Neural progenitor cell (in vitro differentiated cells): ENCODE data around the gene GAS6. TPM values are rescaled to one million over a fixed set of nuclear protein-coding genes. Genes with fewer than 3 reads are reported as not detected.
"Not testable (repeated sequence)": the region's sequence is repeated elsewhere in the genome, so short reads cannot be mapped to it uniquely, and the experiment has no call there.

Experiments used
- DNase-seq: peaks from one replicate; pipeline ENCODE4 v3.0.0-alpha.2; 2016; ENCODE audit warnings: low spot score
- H2AFZ ChIP-seq: fragments of 200-600 bp; sonication (generic); replicated peaks from 2 replicates; pipeline ENCODE4 v1.6.1; 2016; ENCODE audit warnings: antibody characterized with exemption
- H3F3A ChIP-seq: fragments of 200-600 bp; sonication (generic); 2 replicates; pipeline ENCODE4 v1.6.1; 2016; ENCODE audit warnings: antibody characterized with exemption, low read depth
- H3K27ac ChIP-seq: fragments of 200-600 bp; sonication (generic); 2 replicates; pipeline ENCODE4 v1.5.1; 2016; ENCODE audit warnings: mild to moderate bottlenecking
- H3K27me3 ChIP-seq: fragments of 200-600 bp; sonication (generic); 2 replicates; pipeline ENCODE4 v1.6.1; 2016; ENCODE audit warnings: mild to moderate bottlenecking, moderate library complexity
- H3K36me3 ChIP-seq: fragments of 200-600 bp; sonication (generic); 2 replicates; pipeline ENCODE4 v1.5.1; 2016
- H3K4me1 ChIP-seq: fragments of 200-600 bp; sonication (generic); 2 replicates; pipeline ENCODE4 v1.6.1; 2016; ENCODE audit warnings: mixed run types
- H3K4me2 ChIP-seq: fragments of 200-600 bp; sonication (generic); 2 replicates; pipeline ENCODE4 v1.6.1; 2016
- H3K4me3 ChIP-seq: fragments of 200-600 bp; sonication (generic); 2 replicates; pipeline ENCODE4 v1.5.1; 2016
- H3K79me2 ChIP-seq: fragments of 200-600 bp; sonication (generic); 2 replicates; pipeline ENCODE4 v1.6.1; 2016; ENCODE audit warnings: low read depth
- H3K9ac ChIP-seq: fragments of 200-600 bp; sonication (generic); 2 replicates; pipeline ENCODE4 v1.6.1; 2016
- H3K9me3 ChIP-seq: fragments of 200-600 bp; sonication (generic); 2 replicates; pipeline ENCODE4 v1.5.1; 2016; ENCODE audit warnings: low read depth
- H4K20me1 ChIP-seq: fragments of 200-600 bp; sonication (generic); 2 replicates; pipeline ENCODE4 v1.6.1; 2016; ENCODE audit warnings: low read depth
- H3K27ac Mint-ChIP-seq: 3 replicates; pipeline ENCODE4 v1.8.0; 2021; ENCODE audit warnings: mixed read lengths
- H3K27me3 Mint-ChIP-seq: 2 replicates; pipeline ENCODE4 v1.8.0; 2022; ENCODE audit warnings: low read depth, mild to moderate bottlenecking, inconsistent platforms, moderate library complexity, mixed read lengths; ENCODE audit not compliant: insufficient read depth
- H3K36me3 Mint-ChIP-seq: 3 replicates; pipeline ENCODE4 v1.8.0; 2021; ENCODE audit warnings: mixed read lengths
- H3K4me1 Mint-ChIP-seq: 3 replicates; pipeline ENCODE4 v1.8.0; 2021; ENCODE audit warnings: mixed read lengths
- H3K4me3 Mint-ChIP-seq: 3 replicates; pipeline ENCODE4 v1.8.0; 2021; ENCODE audit warnings: mild to moderate bottlenecking, moderate library complexity, mixed read lengths
- H3K9me3 Mint-ChIP-seq: 3 replicates; pipeline ENCODE4 v1.8.0; 2020; ENCODE audit warnings: mixed read lengths
- CTCF ChIP-seq: fragments of 200-600 bp; sonication (generic); IDR thresholded peaks from 2 replicates; pipeline ENCODE4 v1.5.1; 2017; ENCODE audit warnings: antibody characterized with exemption, mild to moderate bottlenecking
- EZH2 ChIP-seq: fragments of 200-600 bp; sonication (generic); IDR thresholded peaks from 2 replicates; pipeline ENCODE4 v1.6.1; 2017; ENCODE audit warnings: antibody characterized with exemption, mild to moderate bottlenecking, moderate library complexity
- EZH2phosphoT487 ChIP-seq: fragments of 200-600 bp; sonication (generic); IDR thresholded peaks from 2 replicates; pipeline ENCODE4 v1.6.1; 2017; ENCODE audit warnings: antibody characterized with exemption
- total RNA-seq: library from RNA; depleted of rRNA; stranded (reverse); fragments of >200 nt; gene quantifications from 2 replicates; pipeline ENCODE4 v1.2.3, GENCODE V29; 2015; ENCODE audit warnings: low replicate concordance

Gene GAS6
- total RNA-seq, 1 donor from 2014 or later, result 12.8 TPM

GRCh38 chr13:113869263-113869662 lies 5.4 kb upstream of the GAS6 start:
- Histone ChIP-seq H3K79me2 (no peaks in the 10 kb centered on the region), H3K27ac (no peak overlapping the region), H3K4me3 (no peak overlapping the region), H3K36me3 (no peaks in the 10 kb centered on the region), H4K20me1 (no peaks in the 10 kb centered on the region), H3K9ac (no peak overlapping the region), H3K4me2 (no peak overlapping the region), H3K4me1 (peaks cover 20% of the 10 kb centered on the region), H3F3A (peaks cover 23% of the 10 kb centered on the region), H3K9me3 (no peaks in the 10 kb centered on the region), H3K27me3 (peaks cover 19% of the 10 kb centered on the region), H2AFZ (no peak overlapping the region)
- Mint-ChIP-seq H3K36me3 (peaks cover 10% of the 10 kb centered on the region), H3K4me3 (no peak overlapping the region), H3K4me1 (peaks cover 30% of the 10 kb centered on the region), H3K27me3 (peaks cover 26% of the 10 kb centered on the region), H3K27ac (no peak overlapping the region), H3K9me3 (peaks cover 33% of the 10 kb centered on the region)
- DNase-seq, result no peak
- TF ChIP-seq CTCF, result no peak
- no peak for TF ChIP-seq EZH2
- no peak for TF ChIP-seq EZH2phosphoT487

DNA sequence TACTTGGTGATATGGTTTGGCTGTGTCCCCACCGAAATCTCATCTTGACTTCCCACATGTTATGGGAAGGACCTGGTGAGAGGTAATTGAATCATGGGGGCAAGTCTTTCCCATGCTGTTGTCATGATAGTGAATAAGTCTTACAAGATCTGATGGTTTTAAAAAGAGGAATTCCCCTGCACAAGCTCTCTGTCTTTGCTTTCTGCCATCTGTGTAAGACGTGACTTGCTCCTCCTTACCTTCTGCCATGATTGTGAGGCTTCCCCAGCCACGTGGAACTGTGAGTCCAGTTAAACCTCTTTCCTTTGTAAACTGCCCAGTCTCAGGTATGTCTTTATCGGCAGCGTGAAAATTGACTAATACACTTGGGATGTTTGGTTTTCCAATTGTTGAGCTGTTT lies 4.0 kb upstream of the GAS6 start:
- H3K9me3 ChIP-seq, H3K4me3 Mint-ChIP-seq, H2AFZ ChIP-seq, H3K79me2 ChIP-seq, H3K36me3 Mint-ChIP-seq, H3K9ac ChIP-seq, H3K27ac ChIP-seq, H4K20me1 ChIP-seq, DNase-seq, H3K4me3 ChIP-seq, H3K36me3 ChIP-seq: not testable (repeated sequence)
- peak overlapping the region; percentile 16 for H3K4me2 ChIP-seq
- H3K9me3 Mint-ChIP-seq, result peaks cover 26% of the 10 kb centered on the region
- H3F3A ChIP-seq, result peaks cover 26% of the 10 kb centered on the region
- peaks cover 31% of the 10 kb centered on the region for H3K27me3 ChIP-seq
- H3K27me3 Mint-ChIP-seq, result peaks cover 26% of the 10 kb centered on the region
- peaks cover 29% of the 10 kb centered on the region for H3K4me1 Mint-ChIP-seq
- H3K4me1 ChIP-seq, result peaks cover 18% of the 10 kb centered on the region
- peak overlapping the region; percentile 84 for H3K27ac Mint-ChIP-seq

DNA sequence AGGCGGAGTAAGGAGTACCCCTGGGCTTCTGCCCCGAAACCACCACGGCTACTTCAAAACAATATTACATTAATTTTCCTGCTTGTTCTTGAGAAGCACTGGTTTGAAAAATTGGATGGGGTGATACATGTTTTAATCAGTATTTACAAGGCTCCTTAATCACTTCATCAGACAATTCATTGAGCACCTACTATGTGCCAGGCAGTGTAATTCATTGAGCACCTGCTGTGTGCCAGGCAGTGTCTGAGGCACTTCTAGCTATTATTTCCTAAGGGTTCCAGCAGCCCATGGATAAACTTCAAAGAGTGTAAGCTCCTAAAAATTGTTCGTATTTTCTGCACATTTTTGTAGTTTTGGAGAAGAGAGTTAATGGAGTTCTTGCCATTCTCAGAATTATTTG lies 1.6 kb upstream of the GAS6 start:
- H3K27ac ChIP-seq, result no peak overlapping the region
- no peaks in the 10 kb centered on the region for H3K9me3 ChIP-seq
- peaks cover 38% of the 10 kb centered on the region for H3K27me3 ChIP-seq
- peaks cover 50% of the 10 kb centered on the region for H3K4me1 Mint-ChIP-seq
- peak overlapping the region; percentile 69 for H3K4me3 Mint-ChIP-seq
- no peaks in the 10 kb centered on the region for H3K79me2 ChIP-seq
- H4K20me1 ChIP-seq, result peaks cover 9% of the 10 kb centered on the region
- no peak for DNase-seq
- H3K36me3 Mint-ChIP-seq, result peaks cover 7% of the 10 kb centered on the region
- peaks cover 34% of the 10 kb centered on the region for H3K27me3 Mint-ChIP-seq
- TF ChIP-seq EZH2phosphoT487 (no peak), EZH2 (no peak), CTCF (no peak)
- peaks cover 49% of the 10 kb centered on the region for H3F3A ChIP-seq
- H3K4me2 ChIP-seq, result no peak overlapping the region
- H3K4me1 ChIP-seq, result peaks cover 42% of the 10 kb centered on the region
- H3K36me3 ChIP-seq, result no peaks in the 10 kb centered on the region
- H3K27ac Mint-ChIP-seq, result peak overlapping the region; percentile 76
- H3K9ac ChIP-seq, result no peak overlapping the region
- no peak overlapping the region for H3K4me3 ChIP-seq
- H2AFZ ChIP-seq, result no peak overlapping the region
- peaks cover 14% of the 10 kb centered on the region for H3K9me3 Mint-ChIP-seq

- peak overlapping the region; percentile 54 for H3K4me3 ChIP-seq
- TF ChIP-seq CTCF (no peak), EZH2 (no peak), EZH2phosphoT487 (no peak)
- Mint-ChIP-seq H3K27me3 (peaks cover 38% of the 10 kb centered on the region), H3K36me3 (peaks cover 9% of the 10 kb centered on the region), H3K4me1 (peaks cover 60% of the 10 kb centered on the region), H3K4me3 (peak overlapping the region; percentile 90), H3K27ac (peak overlapping the region; percentile 62), H3K9me3 (peaks cover 11% of the 10 kb centered on the region)
- H3K9me3 ChIP-seq, result no peaks in the 10 kb centered on the region
- no peak for DNase-seq
- H3K27me3 ChIP-seq, result peaks cover 38% of the 10 kb centered on the region
- H3K79me2 ChIP-seq, result peaks cover under 1% of the 10 kb centered on the region
- H3K4me2 ChIP-seq, result peak overlapping the region; percentile 79
- H3K36me3 ChIP-seq, result no peaks in the 10 kb centered on the region
- peaks cover 60% of the 10 kb centered on the region for H3F3A ChIP-seq
- no peak overlapping the region for H3K27ac ChIP-seq
- no peak overlapping the region for H3K9ac ChIP-seq
- H2AFZ ChIP-seq, result no peak overlapping the region
- H4K20me1 ChIP-seq, result peaks cover 9% of the 10 kb centered on the region
- peaks cover 52% of the 10 kb centered on the region for H3K4me1 ChIP-seq
These were observed 506 bp upstream of the GAS6 start for GRCh38 chr13:113864273-113864890.
